ENCODE measurements around the gene NFATC2. TPM values are rescaled to one million over a fixed set of nuclear protein-coding genes. Genes with fewer than 3 reads are reported as not detected.

NFATC2 gene
- total and polyA plus RNA-seq, 7 donors = 1.4 to 16.9 (median 5.0) TPM

- Histone ChIP-seq H3K27ac (no peak overlapping the region), H3K4me1 (peaks cover 0 to 30% (median 27%) of the 10 kb centered on the region in 4 donors), H3K4me3 (no peak overlapping the region), H3K9me3 (no peaks in the 10 kb centered on the region), H3K36me3 (no peaks in the 10 kb centered on the region), H3K27me3 (no peaks in the 10 kb centered on the region)
- TF ChIP-seq POLR2AphosphoS5 (IDR thresholded peaks at IDR 0.05) = no peak
- TF ChIP-seq POLR2A (IDR thresholded peaks at IDR 0.05) = no peak
- no peak for TF ChIP-seq EP300 (IDR thresholded peaks at IDR 0.05)
- TF ChIP-seq CTCF (IDR thresholded peaks at IDR 0.05) = no peak
- intact Hi-C loops (cut with DNase I) = no loop called here
- peak; percentile 29 for DNase-seq
- 54 to 59% methylated on average over 6 of the region's 6 CpGs for WGBS, 2 donors
Measured at GRCh38 chr20:51536116-51537069, 6.1 kb downstream of the NFATC2 start.

- Histone ChIP-seq H3K27ac (no peak overlapping the region), H3K9me3 (no peaks in the 10 kb centered on the region), H3K4me3 (no peak overlapping the region), H3K27me3 (no peaks in the 10 kb centered on the region), H3K4me1 (peaks cover 0 to 28% (median 20%) of the 10 kb centered on the region in 4 donors), H3K36me3 (no peaks in the 10 kb centered on the region)
- DNase-seq = no peak
- 85 to 86% methylated on average over 2 of the region's 2 CpGs for WGBS, 2 donors
- intact Hi-C loops (cut with DNase I) = no loop called here
- TF ChIP-seq EP300 (IDR thresholded peaks at IDR 0.05) (no peak), POLR2AphosphoS5 (IDR thresholded peaks at IDR 0.05) (no peak), CTCF (IDR thresholded peaks at IDR 0.05) (no peak), POLR2A (IDR thresholded peaks at IDR 0.05) (no peak)
Measured at GRCh38 chr20:51535674-51536073, 6.8 kb downstream of the NFATC2 start.

- no peaks in the 10 kb centered on the region for H3K36me3 ChIP-seq
- H3K4me3 ChIP-seq = no peak overlapping the region
- intact Hi-C loops (cut with DNase I) = no loop called here
- peaks cover 0 to 28% (median 19%) of the 10 kb centered on the region in 4 donors for H3K4me1 ChIP-seq
- no peak for DNase-seq
- peak overlapping the region in 1 of 4 donors; percentile 44 for H3K27ac ChIP-seq
- 61 to 88% methylated on average over 4 of the region's 4 CpGs for WGBS, 2 donors
- H3K9me3 ChIP-seq = no peaks in the 10 kb centered on the region
- TF ChIP-seq CTCF (IDR thresholded peaks at IDR 0.05) = no peak
- TF ChIP-seq POLR2A (IDR thresholded peaks at IDR 0.05) = no peak
- no peak for TF ChIP-seq EP300 (IDR thresholded peaks at IDR 0.05)
- no peak for TF ChIP-seq POLR2AphosphoS5 (IDR thresholded peaks at IDR 0.05)
- H3K27me3 ChIP-seq = no peaks in the 10 kb centered on the region
Measured at GRCh38 chr20:51535075-51535386, 7.5 kb downstream of the NFATC2 start.

GRCh38 chr20:51533291-51534172 is 9.0 kb downstream of the NFATC2 start:
- no peak for DNase-seq
- Histone ChIP-seq H3K9me3 (no peaks in the 10 kb centered on the region), H3K27me3 (no peaks in the 10 kb centered on the region), H3K4me3 (no peak overlapping the region), H3K27ac (peak overlapping the region in 3 of 4 donors; percentile 24 to 74 (median 68)), H3K36me3 (no peaks in the 10 kb centered on the region), H3K4me1 (peaks cover 0 to 28% (median 19%) of the 10 kb centered on the region in 4 donors)
- TF ChIP-seq POLR2A (IDR thresholded peaks at IDR 0.05) (no peak), EP300 (IDR thresholded peaks at IDR 0.05) (no peak), CTCF (IDR thresholded peaks at IDR 0.05) (no peak), POLR2AphosphoS5 (IDR thresholded peaks at IDR 0.05) (no peak)
- intact Hi-C loops (cut with DNase I) = no loop called here
- 87 to 90% methylated on average over 19 of the region's 19 CpGs for WGBS, 2 donors
